Prostate gland (tissue), 2 donors: ENCODE data around the gene ZNF599. TPM values are rescaled to one million over a fixed set of nuclear protein-coding genes. Genes with fewer than 3 reads are reported as not detected.

ENCODE experiments used
- DNase-seq: peaks from one replicate; pipeline ENCODE4 v3.0.0-alpha.2; 2019; ENCODE audit warnings: low spot score
- H3K27ac ChIP-seq, 2 donors: fragments of 200-600 bp; sonication (generic); 2 replicates each; pipeline ENCODE4 v1.5.1; 2017 to 2019
- H3K27me3 ChIP-seq: fragments of 200-600 bp; sonication (generic); replicated peaks from 2 replicates; pipeline ENCODE4 v1.5.1; 2019; ENCODE audit not compliant: insufficient read depth
- H3K36me3 ChIP-seq, 2 donors: fragments of 200-600 bp; sonication (generic); 1 replicate in 1 of 2; 2 replicates in 1 of 2; pipeline versions ENCODE4 v1.5.1 to v1.8.1; 2017 to 2019
- H3K4me1 ChIP-seq: fragments of 200-600 bp; sonication (generic); replicated peaks from 2 replicates; pipeline ENCODE4 v1.5.1; 2019
- H3K4me3 ChIP-seq, 2 donors: fragments of 200-600 bp; sonication (generic); 2 replicates each; pipeline ENCODE4 v1.5.1; 2017 to 2019
- H3K9me3 ChIP-seq: fragments of 200-600 bp; sonication (generic); 2 replicates; pipeline ENCODE4 v1.5.1; 2017
- POLR2A ChIP-seq: fragments of 450-650 bp; IDR thresholded peaks from one replicate; pipeline ENCODE4 v1.6.1; 2016; ENCODE audit warnings: antibody characterized with exemption, mild to moderate bottlenecking
- POLR2AphosphoS5 ChIP-seq: sonication (generic); formaldehyde crosslinking; IDR thresholded peaks from one replicate; pipeline ENCODE4 v1.6.1; 2017; ENCODE audit warnings: antibody characterized with exemption
- WGBS: methylation state at CpG from one replicate; pipeline ENCODE4 v1.1.5; 2018; 5-methylcytosine and 5-hydroxymethylcytosine counted together
- intact Hi-C: fragments of 100-400 bp; cut with DNase I; formaldehyde crosslinking; loops from one replicate; pipeline ENCODE4 v1.14.2; 2022
- total RNA-seq, 2 donors: library from RNA; depleted of rRNA; stranded (reverse); fragments of >200 nt; gene quantifications; one replicate each; pipeline ENCODE4 v1.1.0, GENCODE V29; 2016
- TF ChIP-seq, protein P1 (sequence below), 4 experiments: fragments of 200-600 bp in 2 of 4; fragments of 450-650 bp in 2 of 4; sonication (generic) in 2 of 4; IDR thresholded peaks; 1 replicate in 3 of 4; 2 replicates in 1 of 4; pipeline ENCODE4 v1.5.1; 2016 to 2019; ENCODE audit warnings: antibody characterized with exemption in 4 of 4, mild to moderate bottlenecking in 2 of 4, moderate library complexity in 2 of 4

ZNF599 gene
- total RNA-seq, 2 donors from 2014 or later: 14.8 to 19.3 TPM

DNA sequence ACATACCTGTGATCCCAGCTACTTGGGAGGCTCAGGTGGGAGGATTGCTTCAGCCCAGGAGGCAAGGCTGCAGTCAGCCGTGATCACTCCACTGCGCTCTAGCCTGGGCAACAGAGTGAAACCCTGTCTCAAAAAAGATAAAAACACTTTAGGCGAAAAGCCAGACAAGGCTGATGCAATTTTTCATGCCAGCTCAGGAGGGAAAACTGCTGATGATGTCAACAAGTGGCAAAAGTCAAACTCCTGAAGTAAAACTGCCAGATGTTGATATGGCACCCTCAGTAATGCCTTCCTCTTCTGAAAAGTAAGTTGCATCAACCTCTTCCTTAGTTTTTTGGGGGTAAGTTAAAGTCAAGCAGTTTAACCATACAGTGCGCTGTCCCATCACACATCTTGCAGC, 15.6 kb downstream of the ZNF599 start:
- no peaks in the 10 kb centered on the region for H3K4me1 ChIP-seq
- TF ChIP-seq POLR2AphosphoS5 (no peak), POLR2A (no peak)
- peaks cover 0 to 4% of the 10 kb centered on the region in 2 donors for H3K36me3 ChIP-seq
- no peak overlapping the region for H3K27ac ChIP-seq
- H3K4me3 ChIP-seq: no peak overlapping the region
- WGBS: 96% methylated on average over 4 of the region's 4 CpGs
- H3K27me3 ChIP-seq: no peaks in the 10 kb centered on the region
- intact Hi-C loops: no loop called here
- no peaks in the 10 kb centered on the region for H3K9me3 ChIP-seq
- DNase-seq: no peak

DNA sequence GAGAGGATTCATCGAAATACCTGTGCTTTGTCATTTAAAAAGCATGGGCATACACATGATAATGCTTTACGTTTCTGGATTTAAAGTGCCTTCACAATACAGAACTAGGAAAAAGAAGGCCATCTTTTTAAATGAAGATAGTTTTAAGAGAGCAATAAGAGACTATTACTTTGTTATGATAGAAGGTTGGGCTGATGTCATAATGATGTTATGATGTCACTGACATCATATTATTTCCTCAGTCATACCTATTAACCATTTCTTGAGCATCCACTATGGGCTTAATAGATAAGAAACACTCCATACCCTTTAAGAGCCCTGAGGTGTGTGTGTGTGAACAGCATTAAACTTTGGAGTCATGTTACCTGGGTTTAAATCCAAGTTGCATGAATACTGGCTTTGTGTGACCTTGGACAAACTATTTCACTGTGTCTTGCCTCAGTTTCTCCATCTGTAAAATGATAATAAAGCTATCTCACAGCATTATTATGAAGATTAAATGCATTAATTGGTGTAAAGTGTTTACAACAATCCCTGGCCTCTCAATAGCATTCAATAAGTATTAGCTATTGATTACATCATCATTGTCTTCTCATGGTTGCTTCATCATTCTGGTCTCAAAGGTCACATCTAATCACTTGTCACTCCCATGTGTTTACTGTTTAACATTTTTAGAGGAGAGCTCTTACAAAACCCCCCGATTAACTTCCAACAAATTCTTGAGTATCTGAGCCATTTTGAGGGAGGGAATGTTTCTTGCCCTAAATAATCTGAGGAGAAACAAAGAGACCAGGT, 27.9 kb downstream of the ZNF599 start:
- TF ChIP-seq POLR2A (no peak), POLR2AphosphoS5 (no peak)
- TF ChIP-seq, protein P1, sequence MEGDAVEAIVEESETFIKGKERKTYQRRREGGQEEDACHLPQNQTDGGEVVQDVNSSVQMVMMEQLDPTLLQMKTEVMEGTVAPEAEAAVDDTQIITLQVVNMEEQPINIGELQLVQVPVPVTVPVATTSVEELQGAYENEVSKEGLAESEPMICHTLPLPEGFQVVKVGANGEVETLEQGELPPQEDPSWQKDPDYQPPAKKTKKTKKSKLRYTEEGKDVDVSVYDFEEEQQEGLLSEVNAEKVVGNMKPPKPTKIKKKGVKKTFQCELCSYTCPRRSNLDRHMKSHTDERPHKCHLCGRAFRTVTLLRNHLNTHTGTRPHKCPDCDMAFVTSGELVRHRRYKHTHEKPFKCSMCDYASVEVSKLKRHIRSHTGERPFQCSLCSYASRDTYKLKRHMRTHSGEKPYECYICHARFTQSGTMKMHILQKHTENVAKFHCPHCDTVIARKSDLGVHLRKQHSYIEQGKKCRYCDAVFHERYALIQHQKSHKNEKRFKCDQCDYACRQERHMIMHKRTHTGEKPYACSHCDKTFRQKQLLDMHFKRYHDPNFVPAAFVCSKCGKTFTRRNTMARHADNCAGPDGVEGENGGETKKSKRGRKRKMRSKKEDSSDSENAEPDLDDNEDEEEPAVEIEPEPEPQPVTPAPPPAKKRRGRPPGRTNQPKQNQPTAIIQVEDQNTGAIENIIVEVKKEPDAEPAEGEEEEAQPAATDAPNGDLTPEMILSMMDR (IDR thresholded peaks at IDR 0.05): no peak
- no peak for DNase-seq
- H3K4me1 ChIP-seq: no peaks in the 10 kb centered on the region
- 94% methylated on average over 3 of the region's 3 CpGs for WGBS
- H3K9me3 ChIP-seq: no peaks in the 10 kb centered on the region
- no peaks in the 10 kb centered on the region for H3K27me3 ChIP-seq
- H3K36me3 ChIP-seq: peaks cover 6 to 7% of the 10 kb centered on the region in 2 donors
- intact Hi-C loops: no loop called here
- no peak overlapping the region for H3K4me3 ChIP-seq
- H3K27ac ChIP-seq: no peak overlapping the region

DNA sequence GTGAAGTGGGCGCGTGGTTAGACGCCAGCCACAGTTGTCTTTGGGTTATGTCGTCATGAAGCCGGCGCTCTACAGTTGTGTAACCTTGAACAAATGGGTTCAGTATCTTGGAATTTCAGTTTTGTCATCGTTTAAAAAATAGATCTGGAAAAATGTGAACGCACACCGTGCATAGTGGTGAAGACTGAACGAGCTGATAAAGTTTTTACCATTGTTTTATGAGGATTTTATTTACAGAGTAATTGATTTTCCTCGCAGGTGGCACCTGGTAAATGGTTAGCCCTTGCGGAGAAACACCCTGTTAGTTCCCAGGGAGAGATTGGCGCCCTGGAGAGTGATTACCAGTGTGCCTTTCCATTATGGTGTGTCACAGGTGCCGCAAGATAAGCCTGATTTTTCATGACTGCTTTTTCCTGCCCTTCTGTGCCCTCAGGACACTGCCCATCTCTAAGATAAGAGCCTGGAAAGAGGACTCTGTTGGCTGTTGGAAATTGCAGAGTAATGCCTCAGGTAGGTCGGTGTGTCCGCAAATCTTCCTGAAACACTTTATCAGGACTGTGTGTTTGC, 38.4 kb downstream of the ZNF599 start:
- intact Hi-C loops: loop anchor here (5.0 kb wide), 2 partner anchors 38 to 57 kb away; partner anchors contain the start of genes SCGB2B2, ZNF302 and ZNF599
- H3K36me3 ChIP-seq: peaks cover 7 to 9% of the 10 kb centered on the region in 2 donors
- no peaks in the 10 kb centered on the region for H3K9me3 ChIP-seq
- TF ChIP-seq POLR2A: no peak
- no peak for TF ChIP-seq POLR2AphosphoS5
- TF ChIP-seq, protein P1 (IDR thresholded peaks at IDR 0.05): no peak
- peak overlapping the region; percentile 66 to 87 for H3K4me3 ChIP-seq
- WGBS: 7% methylated on average over 16 of the region's 16 CpGs
- no peak for DNase-seq
- no peaks in the 10 kb centered on the region for H3K4me1 ChIP-seq
- H3K27ac ChIP-seq: peak overlapping the region; percentile 93 to 94
- no peaks in the 10 kb centered on the region for H3K27me3 ChIP-seq

DNA sequence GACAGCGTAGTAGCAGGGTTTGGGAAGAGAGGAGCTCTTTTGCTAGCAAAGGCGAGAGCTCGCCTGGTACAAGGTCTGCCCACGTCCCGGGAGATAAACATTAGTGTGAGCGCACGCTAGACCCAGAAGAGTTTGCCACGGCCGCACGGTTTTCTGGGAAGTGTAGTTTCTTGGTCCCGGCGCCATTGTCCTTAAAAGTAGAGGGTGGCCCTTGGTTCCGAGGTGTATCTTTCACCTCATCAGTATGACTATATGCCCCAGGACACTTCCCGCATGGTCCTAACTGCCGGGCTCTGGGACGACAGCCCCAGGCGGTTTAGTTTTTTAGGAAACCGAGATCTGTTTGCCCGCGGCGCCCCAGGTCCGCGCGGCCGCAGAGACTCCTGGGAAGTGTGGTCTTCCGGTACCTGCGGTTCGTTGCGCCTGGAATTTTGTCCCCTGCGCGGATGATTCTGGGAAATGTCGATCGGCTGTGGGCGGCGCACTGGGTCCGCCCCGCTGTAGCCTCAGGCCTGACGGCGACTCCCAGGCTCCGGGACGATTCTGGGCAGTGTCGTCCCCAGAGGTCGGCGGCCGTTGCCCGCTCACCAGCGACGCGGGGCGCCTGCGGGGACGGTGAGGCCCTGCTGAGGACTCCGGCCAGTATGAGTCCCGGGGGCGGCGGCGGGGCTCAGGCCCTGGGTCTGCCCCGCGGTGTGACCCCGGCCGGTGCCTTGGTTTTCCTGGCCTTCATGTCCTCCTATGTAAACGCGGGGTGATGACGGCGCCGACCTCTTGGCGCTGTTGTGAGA, 39.1 kb downstream of the ZNF599 start, which contains the start of gene ZNF181:
Gene ZNF181 (plus strand): TSS at position 498 of the 791 bp plus-strand sequence. CDS start 795 bp downstream, outside the sequence.
- TF ChIP-seq, protein P1 (IDR thresholded peaks at IDR 0.05): peak in 2 of 4 experiments; percentile 10 to 30
- TF ChIP-seq POLR2AphosphoS5: peak; percentile 86
- TF ChIP-seq POLR2A: peak; percentile 39
- no peaks in the 10 kb centered on the region for H3K9me3 ChIP-seq
- peak; percentile 90 for DNase-seq
- H3K36me3 ChIP-seq: peaks cover under 1 to 2% of the 10 kb centered on the region in 2 donors
- H3K4me3 ChIP-seq: peak within 1 kb of the TSS; percentile 66 to 87
- intact Hi-C loops: loop anchor here (5.0 kb wide), 2 partner anchors 38 to 57 kb away; partner anchors contain the start of genes SCGB2B2, ZNF302 and ZNF599
- H3K4me1 ChIP-seq: no peaks in the 10 kb centered on the region
- peak within 1 kb of the TSS; percentile 93 to 94 for H3K27ac ChIP-seq
- H3K27me3 ChIP-seq: no peaks in the 10 kb centered on the region
- 2% methylated on average over 49 of the region's 67 CpGs for WGBS
